Measurements from ENCODE around the gene MRM1. TPM values are rescaled to one million over a fixed set of nuclear protein-coding genes. Genes with fewer than 3 reads are reported as not detected.

MRM1 gene
- total and polyA plus RNA-seq, 9 of the 15 experiments (the other 6 are each of a cell fraction or from before 2014, with no cell fraction given) = 0.61 to 28.4 (median 21.5) TPM

DNA sequence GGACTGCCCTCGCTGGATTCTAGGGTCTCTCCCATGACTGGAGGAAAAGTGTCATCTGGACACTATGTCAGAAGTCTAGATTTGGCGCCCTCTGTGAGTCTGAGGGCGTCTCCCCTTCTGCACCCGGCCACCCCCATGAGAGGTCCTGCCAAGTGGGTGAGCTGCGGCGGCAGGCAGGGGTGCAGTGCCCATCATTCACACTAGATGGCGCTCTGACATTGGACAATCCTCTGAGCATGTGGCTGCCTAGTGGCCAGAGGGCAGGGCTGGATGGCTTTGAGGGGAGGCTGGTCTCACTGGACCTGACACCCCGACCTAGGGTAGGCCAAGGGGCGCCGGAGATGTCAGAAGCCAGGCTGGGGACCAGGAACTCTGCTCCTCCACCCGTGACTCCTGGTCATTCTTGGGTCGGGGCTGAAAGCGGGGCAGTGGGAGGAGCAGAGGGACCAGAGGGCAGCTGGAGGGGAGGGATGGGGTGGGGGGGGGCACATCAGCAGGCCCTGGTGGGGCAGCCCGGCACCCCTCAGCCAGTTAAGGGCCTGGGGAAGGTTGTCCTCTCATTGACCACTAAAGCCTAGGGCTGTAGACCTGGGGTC, 28.0 kb downstream of the MRM1 start (continued):
- TF ChIP-seq MTA2 (IDR thresholded peaks at IDR 0.05; ENCODE audit: low read depth) (no peak), ERF (CRISPR knock-in tag; IDR thresholded peaks at IDR 0.05) (no peak), SIN3B (IDR thresholded peaks at IDR 0.05; ENCODE audit: low read depth) (no peak), CREM (IDR thresholded peaks at IDR 0.05; ENCODE audit: low read depth) (peak; percentile 39; the same call in 1 of the 2 replicates), L3MBTL2 (IDR thresholded peaks at IDR 0.05) (peak; percentile 47), PCBP1 (IDR thresholded peaks at IDR 0.05; ENCODE audit: low read depth, low read length, poor library complexity, severe bottlenecking) (no peak), ETS2 (tag; IDR thresholded peaks at IDR 0.05; ENCODE audit: borderline replicate concordance, poor library complexity, severe bottlenecking) (no peak), CXXC5 (CRISPR knock-in tag; IDR thresholded peaks at IDR 0.05) (no peak), BHLHE40 (IDR thresholded peaks at IDR 0.05; ENCODE audit: low read length) (0 out of 2 replicates have a peak, but pooled peaks have one; percentile 25), SMARCE1 (IDR thresholded peaks at IDR 0.05) (no peak), GATAD2B (IDR thresholded peaks at IDR 0.05; ENCODE audit: borderline replicate concordance) (no peak), TGIF2 (CRISPR knock-in tag; IDR thresholded peaks at IDR 0.05) (no peak), ZNF41 (CRISPR knock-in tag; conservative IDR thresholded peaks at IDR 0.05) (no peak), TBP (optimal IDR thresholded peaks at IDR 0.05; ENCODE audit: low read depth, low read length) (no peak), JUND (IDR thresholded peaks at IDR 0.05; ENCODE audit: borderline replicate concordance, low read depth, low read length) (peak; percentile 26; the same call in 1 of the 2 replicates), JUND (tag; IDR thresholded peaks at IDR 0.05; ENCODE audit: borderline replicate concordance, low read depth, low read length) (no peak; the same call in 2 of the 3 replicates), MEF2A (IDR thresholded peaks at IDR 0.05; ENCODE audit: control insufficient read depth, low read depth, low read length) (no peak)
- TF ChIP-seq, protein P1, sequence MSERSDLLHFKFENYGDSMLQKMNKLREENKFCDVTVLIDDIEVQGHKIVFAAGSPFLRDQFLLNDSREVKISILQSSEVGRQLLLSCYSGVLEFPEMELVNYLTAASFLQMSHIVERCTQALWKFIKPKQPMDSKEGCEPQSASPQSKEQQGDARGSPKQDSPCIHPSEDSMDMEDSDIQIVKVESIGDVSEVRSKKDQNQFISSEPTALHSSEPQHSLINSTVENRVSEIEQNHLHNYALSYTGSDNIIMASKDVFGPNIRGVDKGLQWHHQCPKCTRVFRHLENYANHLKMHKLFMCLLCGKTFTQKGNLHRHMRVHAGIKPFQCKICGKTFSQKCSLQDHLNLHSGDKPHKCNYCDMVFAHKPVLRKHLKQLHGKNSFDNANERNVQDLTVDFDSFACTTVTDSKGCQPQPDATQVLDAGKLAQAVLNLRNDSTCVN (CRISPR knock-in tag; IDR thresholded peaks at IDR 0.05) = no peak
- TF ChIP-seq, protein P2, sequence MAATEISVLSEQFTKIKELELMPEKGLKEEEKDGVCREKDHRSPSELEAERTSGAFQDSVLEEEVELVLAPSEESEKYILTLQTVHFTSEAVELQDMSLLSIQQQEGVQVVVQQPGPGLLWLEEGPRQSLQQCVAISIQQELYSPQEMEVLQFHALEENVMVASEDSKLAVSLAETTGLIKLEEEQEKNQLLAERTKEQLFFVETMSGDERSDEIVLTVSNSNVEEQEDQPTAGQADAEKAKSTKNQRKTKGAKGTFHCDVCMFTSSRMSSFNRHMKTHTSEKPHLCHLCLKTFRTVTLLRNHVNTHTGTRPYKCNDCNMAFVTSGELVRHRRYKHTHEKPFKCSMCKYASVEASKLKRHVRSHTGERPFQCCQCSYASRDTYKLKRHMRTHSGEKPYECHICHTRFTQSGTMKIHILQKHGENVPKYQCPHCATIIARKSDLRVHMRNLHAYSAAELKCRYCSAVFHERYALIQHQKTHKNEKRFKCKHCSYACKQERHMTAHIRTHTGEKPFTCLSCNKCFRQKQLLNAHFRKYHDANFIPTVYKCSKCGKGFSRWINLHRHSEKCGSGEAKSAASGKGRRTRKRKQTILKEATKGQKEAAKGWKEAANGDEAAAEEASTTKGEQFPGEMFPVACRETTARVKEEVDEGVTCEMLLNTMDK (IDR thresholded peaks at IDR 0.05; ENCODE audit: borderline replicate concordance, insufficient read depth, low read depth, low read length, poor library complexity, severe bottlenecking) = peak; percentile 31
- TF ChIP-seq, protein P3, sequence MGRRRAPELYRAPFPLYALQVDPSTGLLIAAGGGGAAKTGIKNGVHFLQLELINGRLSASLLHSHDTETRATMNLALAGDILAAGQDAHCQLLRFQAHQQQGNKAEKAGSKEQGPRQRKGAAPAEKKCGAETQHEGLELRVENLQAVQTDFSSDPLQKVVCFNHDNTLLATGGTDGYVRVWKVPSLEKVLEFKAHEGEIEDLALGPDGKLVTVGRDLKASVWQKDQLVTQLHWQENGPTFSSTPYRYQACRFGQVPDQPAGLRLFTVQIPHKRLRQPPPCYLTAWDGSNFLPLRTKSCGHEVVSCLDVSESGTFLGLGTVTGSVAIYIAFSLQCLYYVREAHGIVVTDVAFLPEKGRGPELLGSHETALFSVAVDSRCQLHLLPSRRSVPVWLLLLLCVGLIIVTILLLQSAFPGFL (CRISPR knock-in tag; IDR thresholded peaks at IDR 0.05) = no peak
- TF ChIP-seq, protein P4, sequence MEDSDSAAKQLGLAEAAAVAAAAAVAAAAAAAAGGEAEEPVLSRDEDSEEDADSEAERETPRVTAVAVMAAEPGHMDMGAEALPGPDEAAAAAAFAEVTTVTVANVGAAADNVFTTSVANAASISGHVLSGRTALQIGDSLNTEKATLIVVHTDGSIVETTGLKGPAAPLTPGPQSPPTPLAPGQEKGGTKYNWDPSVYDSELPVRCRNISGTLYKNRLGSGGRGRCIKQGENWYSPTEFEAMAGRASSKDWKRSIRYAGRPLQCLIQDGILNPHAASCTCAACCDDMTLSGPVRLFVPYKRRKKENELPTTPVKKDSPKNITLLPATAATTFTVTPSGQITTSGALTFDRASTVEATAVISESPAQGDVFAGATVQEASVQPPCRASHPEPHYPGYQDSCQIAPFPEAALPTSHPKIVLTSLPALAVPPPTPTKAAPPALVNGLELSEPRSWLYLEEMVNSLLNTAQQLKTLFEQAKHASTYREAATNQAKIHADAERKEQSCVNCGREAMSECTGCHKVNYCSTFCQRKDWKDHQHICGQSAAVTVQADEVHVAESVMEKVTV (CRISPR knock-in tag; IDR thresholded peaks at IDR 0.05) = peak; percentile 75
